ENCODE measurements around the gene CBY3. TPM values are rescaled to one million over a fixed set of nuclear protein-coding genes. Genes with fewer than 3 reads are reported as not detected.
"Not testable (repeated sequence)": the region's sequence is repeated elsewhere in the genome, so short reads cannot be mapped to it uniquely, and the experiment has no call there.

Gene CBY3
- total RNA-seq, 1 donor: 0.52 TPM

DNA sequence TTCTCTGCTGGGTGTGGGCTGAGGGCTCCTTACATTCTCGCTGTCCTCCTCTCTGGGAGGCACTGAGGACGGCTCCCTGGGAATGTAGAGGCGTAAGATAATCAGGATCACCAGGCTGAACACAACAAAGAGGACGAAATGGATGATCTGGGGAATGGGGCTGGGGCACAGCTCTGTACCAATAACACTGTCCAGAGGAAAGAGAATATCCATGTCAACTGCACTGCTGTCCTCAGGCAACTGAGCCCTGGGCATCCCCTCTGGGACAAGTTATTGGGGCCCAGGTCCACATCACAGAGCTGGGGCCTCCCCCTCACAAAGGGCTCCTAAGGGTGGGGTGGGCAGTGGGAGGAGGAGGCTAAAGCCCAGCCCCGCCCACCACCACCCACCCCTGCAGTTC is 36.1 kb downstream of the CBY3 start:
- H3K4me3 ChIP-seq (ENCODE audit: low read length); H3K4me1 ChIP-seq (ENCODE audit: insufficient read depth, low read length); H3K27me3 ChIP-seq (ENCODE audit: insufficient read depth, low read length); H3K9me3 ChIP-seq (ENCODE audit: low read depth, low read length): not testable (repeated sequence)

DNA sequence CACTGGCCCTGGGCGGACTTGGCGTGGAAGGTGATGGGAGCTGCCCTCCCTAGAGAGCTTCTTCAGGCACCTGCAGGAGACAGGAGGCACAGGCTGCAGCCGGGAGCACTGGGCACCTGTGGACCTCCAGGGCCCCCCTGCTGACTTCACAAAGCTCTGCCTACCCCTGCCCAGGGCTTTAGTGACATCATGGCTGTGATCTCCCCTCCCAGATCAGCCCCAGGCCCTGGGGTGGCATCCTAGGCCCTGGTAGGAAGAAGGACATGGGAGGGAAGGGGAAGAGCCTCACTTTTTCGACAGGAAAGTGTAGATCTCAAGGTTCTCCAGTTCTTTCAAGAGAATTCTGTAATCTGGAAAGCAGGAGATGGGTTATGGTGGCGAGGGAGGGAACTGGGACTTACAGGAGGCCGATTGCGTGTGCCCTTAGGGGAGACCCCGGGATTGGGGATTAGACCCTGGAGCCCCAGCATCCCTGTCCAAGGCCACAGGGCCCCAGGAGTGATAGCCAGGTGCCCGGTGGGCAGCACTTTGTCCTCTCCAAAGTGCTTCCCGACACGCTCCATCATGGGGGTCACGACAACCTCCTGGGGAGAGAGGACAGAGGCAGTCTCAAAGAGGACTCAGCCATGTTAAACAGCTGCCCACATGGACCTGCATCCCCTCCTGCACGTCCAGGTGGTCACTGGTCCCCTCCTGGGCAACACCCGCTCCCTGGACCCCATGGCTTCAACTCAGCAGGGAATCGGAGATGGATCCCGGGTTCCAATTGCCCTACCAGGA is 37.5 kb downstream of the CBY3 start:
- not testable (repeated sequence) for H3K27me3 ChIP-seq (ENCODE audit: insufficient read depth, low read length); H3K9me3 ChIP-seq (ENCODE audit: low read depth, low read length); H3K4me1 ChIP-seq (ENCODE audit: insufficient read depth, low read length); H3K4me3 ChIP-seq (ENCODE audit: low read length)

DNA sequence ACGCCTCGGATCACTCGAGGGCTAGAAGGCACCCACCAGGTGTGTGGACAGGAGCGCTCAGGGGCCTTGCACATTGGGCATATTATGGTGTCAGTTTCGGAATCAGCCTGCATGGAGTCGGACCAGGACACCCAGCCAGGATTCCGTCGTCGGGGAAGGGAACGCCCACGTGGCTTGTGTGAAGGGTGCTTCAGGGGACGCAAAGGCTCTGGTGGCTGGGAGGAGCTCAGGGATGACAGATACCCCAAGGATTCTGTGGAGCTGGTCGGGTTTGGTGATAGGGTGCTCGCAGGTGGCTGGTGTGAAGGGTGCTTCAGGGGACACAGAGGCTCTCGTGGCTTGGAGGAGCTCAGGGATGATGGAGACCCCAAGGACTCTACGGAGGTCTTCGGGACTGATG is 38.2 kb downstream of the CBY3 start:
- H3K9me3 ChIP-seq (ENCODE audit: low read depth, low read length); H3K4me1 ChIP-seq (ENCODE audit: insufficient read depth, low read length); H3K27me3 ChIP-seq (ENCODE audit: insufficient read depth, low read length); H3K4me3 ChIP-seq (ENCODE audit: low read length): not testable (repeated sequence)

DNA sequence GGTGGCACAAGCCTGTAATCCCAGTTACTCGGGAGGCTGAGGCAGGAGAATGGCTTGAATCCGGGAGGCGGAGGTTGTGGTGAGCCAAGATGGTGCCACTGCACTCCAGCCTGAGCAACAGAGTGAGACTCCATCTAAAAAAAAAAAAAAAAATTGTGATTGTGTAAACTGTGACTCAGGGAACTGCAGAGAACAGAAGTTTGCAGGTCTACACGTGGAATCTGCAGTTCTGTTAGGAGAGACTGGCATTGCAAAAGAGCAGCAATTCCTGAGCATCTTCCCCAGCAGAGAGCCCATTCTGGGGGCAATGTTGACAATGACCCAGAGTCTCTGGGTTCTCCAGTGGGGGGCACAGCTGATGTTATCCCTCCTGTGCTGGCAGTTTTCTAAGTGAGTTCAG is 39.1 kb downstream of the CBY3 start:
- not testable (repeated sequence) for H3K4me1 ChIP-seq (ENCODE audit: insufficient read depth, low read length); H3K9me3 ChIP-seq (ENCODE audit: low read depth, low read length); H3K4me3 ChIP-seq (ENCODE audit: low read length); H3K27me3 ChIP-seq (ENCODE audit: insufficient read depth, low read length)

DNA sequence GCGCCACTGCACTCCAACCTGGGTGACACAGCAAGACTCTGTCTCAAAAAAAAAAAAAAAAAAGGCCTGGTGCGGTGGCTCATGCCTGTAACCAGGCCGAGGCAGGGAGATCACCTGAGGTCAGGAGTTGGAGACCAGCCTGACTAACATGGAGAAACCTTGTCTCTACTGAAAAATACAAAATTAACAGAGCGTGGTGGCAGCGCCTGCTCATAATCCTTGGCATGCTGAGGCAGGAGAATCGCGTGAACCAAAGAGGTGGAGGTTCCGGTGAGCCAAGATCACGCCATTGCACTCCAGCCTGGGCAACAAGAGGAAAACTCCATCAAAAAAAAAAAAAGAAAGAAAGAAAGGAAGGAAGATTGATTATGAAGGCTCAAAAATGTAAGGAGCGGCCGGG is 41.5 kb downstream of the CBY3 start:
- H3K9me3 ChIP-seq (ENCODE audit: low read depth, low read length); H3K4me1 ChIP-seq (ENCODE audit: insufficient read depth, low read length); H3K27me3 ChIP-seq (ENCODE audit: insufficient read depth, low read length); H3K4me3 ChIP-seq (ENCODE audit: low read length): not testable (repeated sequence)

DNA sequence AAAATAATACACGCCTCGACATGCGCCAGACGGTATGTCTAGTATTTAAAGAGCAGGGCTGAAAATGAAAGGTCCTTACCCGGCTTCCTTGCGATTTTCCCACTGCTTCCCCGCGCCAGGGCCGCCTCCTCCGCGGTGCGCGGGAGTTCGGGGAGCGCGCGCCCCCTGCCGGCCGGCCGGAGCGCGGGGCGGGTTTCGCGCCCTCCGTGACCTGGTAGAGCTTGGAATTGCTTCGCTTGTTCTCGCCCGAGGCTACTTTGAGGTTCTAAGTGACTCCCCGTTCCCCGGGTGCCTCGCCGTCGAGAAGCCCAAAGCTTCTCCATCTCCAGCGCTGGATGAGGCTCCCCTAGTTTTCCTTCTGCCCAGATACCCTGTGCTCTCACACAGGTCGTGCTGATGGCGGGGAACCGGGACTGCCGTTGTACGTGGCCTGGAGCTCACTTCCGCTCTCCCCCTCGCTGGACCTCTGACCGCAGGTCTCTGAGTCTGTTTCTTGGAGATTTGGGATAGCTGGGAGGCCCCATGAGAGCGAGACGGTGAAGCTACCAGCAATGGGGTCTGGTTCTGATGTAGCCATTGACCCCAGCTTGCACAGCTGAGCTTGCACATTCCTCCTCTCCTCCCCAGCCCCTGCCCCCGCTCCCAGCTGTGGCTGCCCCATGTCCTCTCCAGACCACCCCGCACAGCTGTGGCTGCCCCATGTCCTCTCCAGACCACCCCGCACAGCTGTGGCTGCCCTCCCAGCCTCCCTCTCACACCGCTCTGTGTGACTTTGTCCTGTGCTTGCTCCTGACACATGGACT is 46.3 kb downstream of the CBY3 start:
- not testable (repeated sequence) for H3K9me3 ChIP-seq (ENCODE audit: low read depth, low read length); H3K27me3 ChIP-seq (ENCODE audit: insufficient read depth, low read length); H3K4me1 ChIP-seq (ENCODE audit: insufficient read depth, low read length); H3K4me3 ChIP-seq (ENCODE audit: low read length)

DNA sequence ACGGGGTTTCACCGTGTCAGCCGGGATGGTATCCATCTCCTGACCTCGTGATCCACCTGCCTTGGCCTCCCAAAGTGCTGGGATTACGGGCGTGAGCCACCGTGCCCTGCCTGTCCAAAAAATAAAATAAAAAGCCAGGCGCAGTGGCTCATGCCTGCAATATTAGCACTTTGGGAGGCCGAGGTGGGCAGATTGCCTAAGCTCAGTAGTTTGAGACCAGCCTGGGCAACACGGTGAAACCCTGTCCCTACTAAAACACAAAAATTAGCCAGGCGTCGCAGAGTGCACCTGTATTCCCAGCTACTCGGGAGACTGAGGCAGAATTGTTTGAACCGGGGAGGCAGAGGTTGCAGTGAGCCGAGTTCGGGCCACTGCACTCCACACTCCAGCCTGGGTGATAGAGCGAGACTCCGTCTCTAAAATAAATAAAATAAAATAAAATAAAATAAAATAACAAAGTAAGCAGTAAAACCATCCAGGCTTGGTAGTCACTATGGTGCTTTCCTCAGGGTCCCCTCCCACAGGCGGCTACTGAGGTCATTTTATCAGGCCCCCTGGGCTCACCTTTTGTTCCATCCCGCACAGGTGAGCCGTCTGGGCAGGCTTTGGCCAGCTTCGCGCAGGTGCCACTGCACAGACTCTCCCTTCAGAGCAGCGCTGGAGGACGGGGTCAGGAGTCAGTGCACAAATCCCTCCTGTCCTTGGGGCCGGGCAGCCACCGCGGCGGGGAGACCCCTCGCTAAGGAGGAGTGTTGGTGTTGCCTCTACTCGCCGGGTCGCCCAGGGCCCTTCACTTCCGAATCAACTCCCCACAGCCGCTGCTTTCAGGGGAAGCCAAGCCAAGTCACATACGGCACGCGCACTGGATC is 47.1 kb downstream of the CBY3 start:
- not testable (repeated sequence) for H3K9me3 ChIP-seq (ENCODE audit: low read depth, low read length); H3K4me1 ChIP-seq (ENCODE audit: insufficient read depth, low read length); H3K27me3 ChIP-seq (ENCODE audit: insufficient read depth, low read length); H3K4me3 ChIP-seq (ENCODE audit: low read length)

Other genes starting within 250 kb of the CBY3 start
- 68.8 TPM for gene RUFY1, start 130.5 kb downstream of the CBY3 start, total RNA-seq
- 1,084 TPM for gene HNRNPH1, start 57.4 kb downstream of the CBY3 start, total RNA-seq
- gene CANX, start 17.9 kb upstream of the CBY3 start, total RNA-seq: 273 TPM
- 14.0 TPM for gene MAML1, start 51.8 kb upstream of the CBY3 start, total RNA-seq
- 2.5 TPM for gene LTC4S, start 113.0 kb upstream of the CBY3 start, total RNA-seq
- 56.0 TPM for gene MGAT4B, start 125.8 kb upstream of the CBY3 start, total RNA-seq
- gene SQSTM1, start 139.9 kb upstream of the CBY3 start, total RNA-seq: 229 TPM
- 13.2 TPM for gene MRNIP, start 177.8 kb upstream of the CBY3 start, total RNA-seq
- gene TBC1D9B, start 226.9 kb upstream of the CBY3 start, total RNA-seq: 36.2 TPM

Measured in mononuclear cell (primary cell).